Measurements from ENCODE around the gene BRINP1. TPM values are rescaled to one million over a fixed set of nuclear protein-coding genes. Genes with fewer than 3 reads are reported as not detected.

The BRINP1 gene
- total RNA-seq, 2 experiments from 2014 or later, result not detected

GRCh38 chr9:119304555-119304954, 64.7 kb downstream of the BRINP1 start:
- H3K27me3 ChIP-seq (ENCODE audit: control insufficient read depth in 1 of 2, insufficient read depth in 2 of 2, low read length in 2 of 2), result no peaks in the 10 kb centered on the region
- H3K4me3 ChIP-seq (ENCODE audit: low read length), result no peak overlapping the region
- H3K36me3 ChIP-seq (ENCODE audit: insufficient read depth, low read length), result no peaks in the 10 kb centered on the region
- Mint-ChIP-seq H3K4me1 (ENCODE audit: low read depth) (no peaks in the 10 kb centered on the region), H3K9me3 (no peaks in the 10 kb centered on the region), H3K36me3 (ENCODE audit: low read depth) (no peaks in the 10 kb centered on the region), H3K27me3 (no peaks in the 10 kb centered on the region), H3K27ac (no peak overlapping the region), H3K4me3 (no peak overlapping the region)
- ChIA-PET POLR2A (no interaction called here), CTCF (no interaction called here)
- DNase-seq (no peak), ATAC-seq (ENCODE audit: poor library complexity) (no peak)
- no peaks in the 10 kb centered on the region for H3K9me3 ChIP-seq (ENCODE audit: control insufficient read depth in 1 of 2, insufficient read depth in 1 of 2, low read length in 2 of 2)
- H3K27ac ChIP-seq (ENCODE audit: low read depth in 1 of 2, low read length in 2 of 2), result no peak overlapping the region
- no peaks in the 10 kb centered on the region for H3K4me1 ChIP-seq (ENCODE audit: insufficient read depth, low read length)
- intact Hi-C loops (cut with DNase I, micrococcal nuclease), result no loop called here
- TF ChIP-seq CTCF (IDR thresholded peaks at IDR 0.05), result no peak

GRCh38 chr9:119302988-119303698, 66.1 kb downstream of the BRINP1 start:
- peaks cover 0 to 4% of the 10 kb centered on the region in 2 experiments for H3K9me3 ChIP-seq (ENCODE audit: control insufficient read depth in 1 of 2, insufficient read depth in 1 of 2, low read length in 2 of 2)
- no peaks in the 10 kb centered on the region for H3K9me3 Mint-ChIP-seq
- H3K27me3 Mint-ChIP-seq, result no peaks in the 10 kb centered on the region
- intact Hi-C loops (cut with DNase I, micrococcal nuclease), result no loop called here
- H3K4me1 ChIP-seq (ENCODE audit: insufficient read depth, low read length), result no peaks in the 10 kb centered on the region
- H3K27me3 ChIP-seq (ENCODE audit: control insufficient read depth in 1 of 2, insufficient read depth in 2 of 2, low read length in 2 of 2), result no peaks in the 10 kb centered on the region
- H3K27ac ChIP-seq (ENCODE audit: low read depth in 1 of 2, low read length in 2 of 2), result no peak overlapping the region
- H3K4me1 Mint-ChIP-seq (ENCODE audit: low read depth), result no peaks in the 10 kb centered on the region
- H3K4me3 Mint-ChIP-seq, result no peak overlapping the region
- no peaks in the 10 kb centered on the region for H3K36me3 ChIP-seq (ENCODE audit: insufficient read depth, low read length)
- no peak overlapping the region for H3K4me3 ChIP-seq (ENCODE audit: low read length)
- ATAC-seq (ENCODE audit: poor library complexity) (no peak), DNase-seq (no peak)
- no peaks in the 10 kb centered on the region for H3K36me3 Mint-ChIP-seq (ENCODE audit: low read depth)
- H3K27ac Mint-ChIP-seq, result no peak overlapping the region
- ChIA-PET CTCF (no interaction called here), POLR2A (no interaction called here)
- TF ChIP-seq CTCF (IDR thresholded peaks at IDR 0.05), result no peak

- Mint-ChIP-seq H3K4me1 (ENCODE audit: low read depth) (no peaks in the 10 kb centered on the region), H3K27ac (no peak overlapping the region)
Measured at GRCh38 chr9:119298076-119298853, 71.0 kb downstream of the BRINP1 start.

More at GRCh38 chr9:119298076-119298853, 71.0 kb downstream of the BRINP1 start:
- peaks cover 0 to 4% of the 10 kb centered on the region in 2 experiments for H3K9me3 ChIP-seq (ENCODE audit: control insufficient read depth in 1 of 2, insufficient read depth in 1 of 2, low read length in 2 of 2)
- POLR2A ChIA-PET, result no interaction called here
- H3K36me3 ChIP-seq (ENCODE audit: insufficient read depth, low read length), result no peaks in the 10 kb centered on the region
- Mint-ChIP-seq H3K4me3 (no peak overlapping the region), H3K9me3 (peaks cover 3% of the 10 kb centered on the region), H3K36me3 (ENCODE audit: low read depth) (no peaks in the 10 kb centered on the region), H3K27me3 (no peaks in the 10 kb centered on the region)
- no peaks in the 10 kb centered on the region for H3K4me1 ChIP-seq (ENCODE audit: insufficient read depth, low read length)
- CTCF ChIA-PET, result no interaction called here
- DNase-seq, result no peak
- no peak for ATAC-seq (ENCODE audit: poor library complexity)
- TF ChIP-seq CTCF (IDR thresholded peaks at IDR 0.05), result no peak
- intact Hi-C loops (cut with DNase I, micrococcal nuclease), result no loop called here
- no peak overlapping the region for H3K27ac ChIP-seq (ENCODE audit: low read depth in 1 of 2, low read length in 2 of 2)
- H3K27me3 ChIP-seq (ENCODE audit: control insufficient read depth in 1 of 2, insufficient read depth in 2 of 2, low read length in 2 of 2), result no peaks in the 10 kb centered on the region
- no peak overlapping the region for H3K4me3 ChIP-seq (ENCODE audit: low read length)

Measured in CD4-positive, alpha-beta T cell (primary cell).